Measurements from ENCODE around the gene IL15RA. TPM values are rescaled to one million over a fixed set of nuclear protein-coding genes. Genes with fewer than 3 reads are reported as not detected.
"Not testable (repeated sequence)": the region's sequence is repeated elsewhere in the genome, so short reads cannot be mapped to it uniquely, and the experiment has no call there.

The IL15RA gene
- total RNA-seq, 4 donors from 2014 or later = 7.1 to 15.6 (median 11.0) TPM

DNA sequence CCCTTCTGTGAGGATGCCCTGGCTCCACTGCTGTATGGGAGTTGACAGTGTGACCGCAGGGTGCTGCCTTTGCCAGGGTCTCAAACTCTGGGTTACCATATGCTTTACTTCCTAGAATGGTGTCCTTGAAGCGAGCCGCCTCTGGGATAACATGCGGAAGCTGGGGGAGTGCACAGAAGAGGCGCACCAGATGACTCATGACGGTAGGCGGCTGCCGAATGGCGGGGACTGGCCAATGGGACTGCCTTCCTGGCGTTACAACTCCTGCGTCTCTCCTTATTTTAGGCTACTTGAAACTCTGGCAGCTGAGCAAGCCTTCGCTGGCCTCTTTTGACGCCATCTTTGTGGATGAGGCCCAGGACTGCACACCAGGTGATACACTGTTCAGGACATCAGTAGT lies 60.0 kb downstream of the IL15RA start:
- Histone ChIP-seq H3K9me3 (no peaks in the 10 kb centered on the region), H3K4me3 (no peak overlapping the region), H3K27me3 (no peaks in the 10 kb centered on the region), H3K36me3 (peaks cover 45 to 100% (median 56%) of the 10 kb centered on the region in 3 donors), H3K4me1 (peaks cover 0 to 28% (median 5%) of the 10 kb centered on the region in 3 donors), H3K27ac (no peak overlapping the region)
- intact Hi-C loops (cut with DNase I) = no loop called here
- no peak for DNase-seq
- TF ChIP-seq POLR2A (IDR thresholded peaks at IDR 0.05) = no peak
- TF ChIP-seq, protein P1, sequence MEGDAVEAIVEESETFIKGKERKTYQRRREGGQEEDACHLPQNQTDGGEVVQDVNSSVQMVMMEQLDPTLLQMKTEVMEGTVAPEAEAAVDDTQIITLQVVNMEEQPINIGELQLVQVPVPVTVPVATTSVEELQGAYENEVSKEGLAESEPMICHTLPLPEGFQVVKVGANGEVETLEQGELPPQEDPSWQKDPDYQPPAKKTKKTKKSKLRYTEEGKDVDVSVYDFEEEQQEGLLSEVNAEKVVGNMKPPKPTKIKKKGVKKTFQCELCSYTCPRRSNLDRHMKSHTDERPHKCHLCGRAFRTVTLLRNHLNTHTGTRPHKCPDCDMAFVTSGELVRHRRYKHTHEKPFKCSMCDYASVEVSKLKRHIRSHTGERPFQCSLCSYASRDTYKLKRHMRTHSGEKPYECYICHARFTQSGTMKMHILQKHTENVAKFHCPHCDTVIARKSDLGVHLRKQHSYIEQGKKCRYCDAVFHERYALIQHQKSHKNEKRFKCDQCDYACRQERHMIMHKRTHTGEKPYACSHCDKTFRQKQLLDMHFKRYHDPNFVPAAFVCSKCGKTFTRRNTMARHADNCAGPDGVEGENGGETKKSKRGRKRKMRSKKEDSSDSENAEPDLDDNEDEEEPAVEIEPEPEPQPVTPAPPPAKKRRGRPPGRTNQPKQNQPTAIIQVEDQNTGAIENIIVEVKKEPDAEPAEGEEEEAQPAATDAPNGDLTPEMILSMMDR (IDR thresholded peaks at IDR 0.05) = no peak
- WGBS, 2 donors = 96 to 97% methylated on average over 9 of the region's 13 CpGs

DNA sequence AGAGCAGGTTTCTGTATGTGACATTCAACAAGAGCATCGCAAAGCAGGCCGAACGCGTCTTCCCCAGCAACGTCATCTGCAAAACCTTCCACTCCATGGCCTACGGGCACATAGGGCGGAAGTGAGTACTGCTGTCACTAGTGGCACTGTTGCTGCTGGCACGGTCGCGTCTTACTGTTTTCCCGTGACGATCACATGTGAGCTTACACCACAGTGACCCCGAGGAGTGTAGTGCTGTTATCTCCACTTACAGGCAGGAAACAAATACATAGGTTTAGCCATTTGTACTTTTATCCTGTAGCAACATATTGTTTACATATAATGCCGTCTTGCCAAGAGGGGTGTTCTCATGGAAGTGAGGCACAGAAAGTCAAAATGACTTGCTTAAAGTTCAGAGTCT lies 61.9 kb downstream of the IL15RA start:
- H3K27ac ChIP-seq = no peak overlapping the region
- intact Hi-C loops (cut with DNase I) = no loop called here
- no peak for DNase-seq
- no peak overlapping the region for H3K4me3 ChIP-seq
- H3K9me3 ChIP-seq = no peaks in the 10 kb centered on the region
- 92 to 97% methylated on average over 8 to 11 of the region's 14 CpGs for WGBS, 2 donors
- peaks cover 48 to 100% (median 55%) of the 10 kb centered on the region in 3 donors for H3K36me3 ChIP-seq
- H3K27me3 ChIP-seq = no peaks in the 10 kb centered on the region
- TF ChIP-seq, protein P1 (IDR thresholded peaks at IDR 0.05) = no peak
- TF ChIP-seq POLR2A (IDR thresholded peaks at IDR 0.05) = no peak
- H3K4me1 ChIP-seq = peaks cover 0 to 16% (median 5%) of the 10 kb centered on the region in 3 donors

DNA sequence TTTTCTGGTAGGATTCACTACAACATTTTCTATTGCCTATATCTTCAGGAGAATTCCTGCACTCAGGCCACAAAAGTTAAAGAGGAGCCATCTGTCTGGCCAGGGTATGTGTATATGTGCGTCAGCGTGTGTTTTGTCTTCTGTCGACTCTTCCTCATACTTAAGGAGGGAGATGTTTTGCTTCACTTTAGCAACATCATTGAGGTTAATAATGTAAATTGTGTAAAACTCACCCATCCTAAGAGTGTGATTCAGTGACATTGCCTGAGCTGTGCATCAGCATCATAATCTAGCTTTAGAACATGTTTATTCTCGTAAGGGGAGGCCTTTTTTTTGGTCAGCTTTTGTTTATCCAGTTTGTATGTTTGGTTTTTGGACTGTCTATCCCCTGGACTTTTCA lies 63.6 kb downstream of the IL15RA start:
- intact Hi-C loops (cut with DNase I) = no loop called here
- Histone ChIP-seq H3K9me3 (no peaks in the 10 kb centered on the region), H3K27me3 (no peaks in the 10 kb centered on the region), H3K27ac (no peak overlapping the region), H3K4me1 (peaks cover 0 to 11% (median 5%) of the 10 kb centered on the region in 3 donors), H3K36me3 (peaks cover 57 to 100% (median 58%) of the 10 kb centered on the region in 3 donors), H3K4me3 (no peak overlapping the region)
- TF ChIP-seq, protein P1 (IDR thresholded peaks at IDR 0.05) = no peak
- no peak for TF ChIP-seq POLR2A (IDR thresholded peaks at IDR 0.05)
- no peak for DNase-seq
- 75 to 82% methylated on average over 4 of the region's 4 CpGs for WGBS, 2 donors

DNA sequence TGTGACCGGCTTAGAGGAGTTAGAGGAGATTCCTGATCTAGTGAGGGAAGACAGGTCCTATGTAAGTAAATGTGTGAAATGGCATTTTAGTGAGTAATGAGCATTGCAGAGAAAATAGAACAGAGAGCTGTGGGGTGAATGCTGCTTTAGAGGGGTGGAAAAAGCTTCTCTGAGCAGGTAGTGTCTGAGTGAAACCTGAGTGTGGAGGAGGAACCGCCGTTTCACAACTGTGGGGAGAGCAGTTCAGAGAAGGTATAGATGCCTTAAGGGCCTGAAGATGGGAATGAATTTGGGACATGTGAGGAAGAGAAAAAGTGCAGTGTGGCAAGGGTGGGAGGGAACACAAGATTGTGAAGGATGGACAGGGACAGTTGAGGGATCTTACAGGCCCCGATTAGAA lies 65.7 kb downstream of the IL15RA start:
- WGBS, 2 donors = 90 to 93% methylated on average over 4 of the region's 4 CpGs
- Histone ChIP-seq H3K27me3 (no peaks in the 10 kb centered on the region), H3K9me3 (no peaks in the 10 kb centered on the region), H3K27ac (no peak overlapping the region), H3K36me3 (peaks cover 40 to 99% (median 49%) of the 10 kb centered on the region in 3 donors), H3K4me1 (no peaks in the 10 kb centered on the region), H3K4me3 (no peak overlapping the region)
- intact Hi-C loops (cut with DNase I) = no loop called here
- TF ChIP-seq, protein P1 (IDR thresholded peaks at IDR 0.05) = no peak
- TF ChIP-seq POLR2A (IDR thresholded peaks at IDR 0.05) = no peak
- DNase-seq = no peak

DNA sequence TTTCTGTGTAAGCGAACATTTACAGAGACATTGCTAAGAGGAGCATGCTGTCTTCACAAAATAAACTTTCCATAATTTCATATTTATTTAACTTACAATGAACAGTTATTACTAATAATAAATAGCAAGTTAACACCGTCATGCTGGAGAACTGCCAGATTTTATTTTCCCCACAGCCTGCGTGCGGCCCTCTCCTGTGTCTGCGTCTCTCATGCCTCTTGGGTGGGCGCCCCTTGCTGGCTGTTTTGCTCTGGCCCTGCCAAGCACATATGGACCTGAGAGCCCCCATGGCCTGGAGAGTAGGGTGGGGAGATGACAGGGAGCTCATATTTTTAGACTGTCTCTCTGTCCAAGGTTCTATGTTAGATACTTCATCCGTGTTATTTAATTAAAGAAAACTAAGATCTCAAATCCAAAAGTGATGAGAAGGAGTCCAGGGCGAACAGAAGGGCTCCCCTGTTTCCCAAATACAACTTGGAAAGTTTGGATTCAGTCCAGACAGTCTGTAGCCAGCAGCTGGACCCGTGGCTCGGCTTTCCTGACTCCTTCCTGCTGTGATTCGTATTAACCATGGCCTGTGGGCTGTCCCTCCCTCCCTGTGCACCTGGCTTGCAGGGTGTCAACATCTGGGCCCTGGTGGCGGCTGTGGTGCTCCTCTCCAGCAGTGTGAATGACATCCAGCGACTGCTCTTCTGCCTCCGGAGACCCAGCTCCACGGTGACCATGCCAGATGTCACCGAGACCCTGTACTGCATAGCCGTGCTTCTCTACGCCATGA lies 66.8 kb downstream of the IL15RA start:
- Histone ChIP-seq H3K27me3 (no peaks in the 10 kb centered on the region), H3K36me3 (peaks cover 38 to 99% (median 38%) of the 10 kb centered on the region in 3 donors), H3K4me3 (no peak overlapping the region), H3K27ac (peak overlapping the region in 1 of 4 donors; percentile 28), H3K4me1 (peaks cover 0 to 11% (median 3%) of the 10 kb centered on the region in 3 donors), H3K9me3 (no peaks in the 10 kb centered on the region)
- TF ChIP-seq, protein P1 (IDR thresholded peaks at IDR 0.05) = no peak
- TF ChIP-seq POLR2A (IDR thresholded peaks at IDR 0.05) = no peak
- 77 to 82% methylated on average over 10 to 18 of the region's 18 CpGs for WGBS, 2 donors
- intact Hi-C loops (cut with DNase I) = no loop called here
- no peak for DNase-seq

DNA sequence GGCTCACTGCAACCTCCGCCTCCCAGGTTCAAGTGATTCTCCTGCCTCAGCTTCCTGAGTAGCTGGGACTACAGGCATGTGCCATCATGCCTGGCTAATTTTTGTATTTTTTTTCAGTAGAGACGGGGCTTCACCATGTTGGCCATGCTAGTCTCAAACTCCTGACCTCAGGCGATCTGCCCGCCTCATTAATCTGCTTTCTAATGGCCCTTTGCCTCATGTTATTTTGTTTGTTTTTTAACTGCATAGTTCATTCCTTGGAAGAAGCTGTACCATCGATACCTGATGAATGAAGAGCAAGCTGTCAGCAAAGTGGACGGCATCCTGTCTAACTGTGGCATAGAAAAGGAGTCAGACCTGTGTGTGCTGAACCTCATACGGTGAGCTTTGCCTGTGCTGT lies 68.7 kb downstream of the IL15RA start:
- H3K27me3 ChIP-seq; intact Hi-C loops (cut with DNase I); DNase-seq; H3K27ac ChIP-seq; H3K4me3 ChIP-seq; H3K9me3 ChIP-seq: not testable (repeated sequence)
- WGBS, 2 donors = 89% methylated on average over 5 to 7 of the region's 7 CpGs
- H3K36me3 ChIP-seq = peaks cover 23 to 91% (median 28%) of the 10 kb centered on the region in 3 donors
- H3K4me1 ChIP-seq = peaks cover 0 to 15% (median 3%) of the 10 kb centered on the region in 3 donors

Measured in esophagus squamous epithelium (tissue), 5 donors.